GM21786 (cell line): ENCODE measurements around the gene ARFIP1.

Source experiments
- ATAC-seq: cut with Tn5 transposase; IDR thresholded peaks from one replicate; pipeline ENCODE4 v1.9.1; 2021; ENCODE audit not compliant: unreplicated experiment

Gene ARFIP1

GRCh38 chr4:152937336-152938236 lies 157.8 kb downstream of the ARFIP1 start:
- peak; percentile 40 for ATAC-seq

DNA sequence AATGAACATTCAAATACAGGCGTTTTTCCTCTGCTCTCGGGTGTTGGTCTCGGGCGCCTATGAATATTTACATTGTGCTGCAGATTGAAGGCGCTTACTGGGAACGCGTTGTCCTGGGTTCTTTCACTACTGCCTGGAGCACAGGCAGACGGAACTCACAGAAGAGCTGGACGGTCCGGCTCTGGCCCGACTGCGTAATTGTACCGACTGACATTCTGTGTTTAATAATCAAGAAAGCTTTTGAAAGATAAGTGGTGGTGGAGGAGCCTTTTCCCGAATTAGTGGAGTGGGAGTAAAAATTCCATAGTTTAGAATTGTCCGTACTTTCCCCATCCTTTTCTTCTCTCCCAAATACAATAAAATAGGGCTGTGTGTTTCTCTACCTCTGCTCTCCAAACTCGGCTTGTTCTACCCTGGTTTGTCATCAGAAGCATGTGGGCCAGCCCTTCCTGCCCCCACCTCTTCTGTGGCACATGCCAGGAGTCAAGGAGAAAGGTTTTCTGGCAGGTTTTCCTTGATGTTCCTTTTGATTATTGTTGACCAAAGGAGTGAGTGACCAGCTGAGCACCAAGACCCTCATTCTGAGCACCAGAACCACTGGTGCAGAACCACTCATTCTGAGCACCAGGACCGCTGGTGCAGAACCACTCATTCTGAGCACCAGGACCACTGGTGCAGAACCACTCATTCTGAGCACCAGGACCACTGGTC lies 158.6 kb downstream of the ARFIP1 start:
- ATAC-seq = no peak

DNA sequence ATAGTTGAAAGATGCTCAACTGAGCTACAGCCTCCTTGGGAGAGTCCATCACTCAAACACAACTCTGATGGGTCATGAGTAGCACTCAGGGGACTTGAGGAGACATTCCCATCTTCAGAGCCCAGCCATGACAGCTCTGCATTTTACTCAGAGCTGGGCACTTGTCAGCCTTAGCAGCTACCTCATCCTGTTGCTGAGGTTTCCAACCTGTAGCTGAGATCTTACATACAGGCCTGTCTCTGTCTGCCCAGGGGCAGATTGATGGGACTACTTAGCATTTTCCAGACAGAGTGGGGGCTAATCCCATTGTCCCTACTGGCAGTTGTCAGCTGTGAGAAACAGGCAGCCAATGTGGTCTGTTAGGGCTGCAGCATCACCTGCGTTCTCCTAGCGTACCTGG lies 159.9 kb downstream of the ARFIP1 start:
- ATAC-seq = no peak

DNA sequence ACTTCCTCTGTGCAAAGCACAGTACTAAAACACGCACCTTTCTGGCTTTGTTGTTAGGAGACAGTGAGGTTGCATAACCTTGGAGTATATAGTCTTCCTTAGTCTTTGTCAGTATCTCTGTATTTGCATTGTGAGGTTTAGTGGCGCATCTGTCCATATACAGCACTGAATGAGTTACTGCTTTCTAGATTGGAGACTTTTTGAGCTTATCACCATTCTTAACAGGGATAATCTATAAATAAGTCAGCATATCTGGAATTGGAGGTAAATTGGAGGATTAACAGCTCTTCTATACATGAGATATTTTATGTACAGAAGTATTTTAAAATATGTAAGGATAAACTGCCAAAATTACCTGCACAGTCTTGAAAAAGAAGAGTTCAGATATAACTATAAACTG lies 160.7 kb downstream of the ARFIP1 start:
- ATAC-seq = no peak

DNA sequence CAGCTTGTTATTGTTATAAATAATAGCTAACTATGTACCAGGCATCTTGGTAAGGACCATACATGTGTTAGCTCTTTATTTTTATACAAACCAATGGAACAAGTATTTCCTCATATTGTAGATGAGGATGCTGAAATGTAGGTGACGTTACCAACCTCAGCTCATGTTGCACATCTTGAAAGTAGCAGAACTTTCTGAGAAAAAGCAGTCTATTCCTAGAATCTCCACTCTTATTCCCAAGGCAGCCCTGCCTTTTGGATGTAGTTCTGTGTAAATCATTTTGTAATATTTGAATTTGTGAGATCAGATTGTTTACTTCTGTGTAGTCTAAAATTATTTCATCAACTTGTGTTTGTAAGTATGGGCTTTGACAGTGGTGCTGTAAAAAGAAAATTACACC lies 161.7 kb downstream of the ARFIP1 start:
- no peak for ATAC-seq

DNA sequence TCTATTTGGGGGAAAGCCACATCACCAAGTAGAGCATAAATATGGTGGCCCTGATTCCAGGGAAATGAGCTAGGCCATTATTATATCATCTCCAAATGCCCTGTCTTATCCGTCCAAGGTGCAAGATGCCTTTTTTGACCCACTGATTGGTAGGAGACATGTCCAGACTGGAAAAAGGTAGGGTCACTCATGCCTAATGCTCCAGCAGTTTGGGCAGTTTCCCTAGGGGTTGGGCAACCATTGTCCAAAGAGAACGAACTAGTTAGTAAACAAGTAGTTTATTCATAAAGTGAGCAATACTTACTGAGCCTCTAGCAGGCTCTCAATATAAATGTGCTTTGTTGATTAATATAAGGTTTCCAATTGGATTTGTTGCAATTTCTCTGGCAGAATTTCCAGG lies 162.6 kb downstream of the ARFIP1 start:
- no peak for ATAC-seq

DNA sequence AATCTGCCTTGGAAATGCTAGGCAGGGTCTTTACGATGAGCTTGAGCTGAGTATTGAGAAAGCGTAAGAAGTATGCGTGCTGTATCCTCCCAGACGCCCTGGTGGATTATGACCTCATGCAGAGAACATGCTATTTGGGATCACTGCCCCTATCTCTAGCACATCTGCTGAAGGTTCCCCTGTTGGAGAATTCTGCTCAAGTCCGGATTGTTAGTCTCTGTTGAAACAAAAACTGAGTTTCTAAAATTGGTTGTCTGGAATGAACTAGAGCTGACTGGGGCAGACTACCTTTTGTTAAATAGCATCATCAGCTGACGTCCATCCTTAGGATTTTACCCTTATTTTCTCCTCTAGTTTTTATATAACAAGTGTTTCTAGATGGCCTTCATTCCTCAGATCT lies 163.9 kb downstream of the ARFIP1 start:
- no peak for ATAC-seq

- ATAC-seq = no peak
Observed at GRCh38 chr4:152944666-152945320, 165.0 kb downstream of the ARFIP1 start.

DNA sequence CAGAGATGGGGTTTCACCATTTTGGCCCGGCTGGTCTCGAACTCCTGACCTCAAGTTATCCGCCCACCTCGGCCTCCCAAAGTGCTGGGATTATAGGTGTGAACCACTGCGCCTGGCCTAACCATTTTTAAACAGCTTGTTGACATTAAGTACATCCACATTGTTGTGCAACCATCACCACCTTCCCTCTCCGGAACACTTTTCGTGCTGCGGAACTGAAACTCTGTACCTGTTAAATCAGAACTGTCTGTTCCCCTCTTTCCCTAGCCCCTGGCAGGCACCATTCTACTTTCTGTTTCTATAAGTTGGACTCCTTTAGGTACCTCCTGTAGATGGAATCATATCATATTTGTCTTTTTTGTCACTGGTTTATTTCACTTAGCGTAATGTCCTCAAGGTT lies 165.9 kb downstream of the ARFIP1 start:
- no peak for ATAC-seq

DNA sequence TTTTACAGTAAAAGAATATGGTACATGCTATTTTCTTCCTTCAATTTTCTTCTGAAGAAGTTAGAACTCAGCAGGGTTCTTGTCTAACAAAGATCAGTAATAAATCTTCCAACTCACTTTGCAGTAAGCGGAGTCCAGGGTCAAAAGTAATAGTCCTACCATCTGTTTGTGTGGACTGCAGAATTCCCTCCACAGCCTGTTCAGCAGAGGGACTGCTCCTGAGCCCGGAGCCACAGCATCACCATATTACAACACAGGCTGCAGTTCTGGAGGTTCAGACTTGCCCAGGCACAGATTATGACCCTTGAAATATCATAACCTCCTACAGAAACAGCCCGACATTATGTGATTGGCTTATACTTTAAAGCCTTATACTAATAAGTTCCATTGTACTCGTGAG lies 166.7 kb downstream of the ARFIP1 start:
- no peak for ATAC-seq

DNA sequence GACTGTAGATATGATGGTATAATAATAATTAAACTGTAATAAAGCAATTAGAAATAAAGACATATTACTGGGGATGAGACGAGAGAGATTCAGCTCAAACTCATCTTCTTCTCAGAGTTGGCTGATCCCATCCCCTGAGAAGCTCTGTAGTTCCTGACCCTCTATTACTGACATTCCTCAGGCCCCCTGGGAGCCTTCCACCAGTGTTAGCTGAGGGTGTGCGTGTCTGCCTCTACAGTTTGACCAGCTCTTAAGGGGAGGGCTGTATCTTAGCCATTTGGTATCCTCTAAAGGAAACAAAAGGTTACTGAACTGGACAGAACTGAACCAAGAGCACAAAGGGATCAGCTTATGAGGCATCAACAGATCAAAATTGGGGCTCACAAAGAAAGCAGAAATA lies 167.6 kb downstream of the ARFIP1 start:
- no peak for ATAC-seq

GRCh38 chr4:152949930-152950329 lies 170.2 kb downstream of the ARFIP1 start:
- no peak for ATAC-seq

DNA sequence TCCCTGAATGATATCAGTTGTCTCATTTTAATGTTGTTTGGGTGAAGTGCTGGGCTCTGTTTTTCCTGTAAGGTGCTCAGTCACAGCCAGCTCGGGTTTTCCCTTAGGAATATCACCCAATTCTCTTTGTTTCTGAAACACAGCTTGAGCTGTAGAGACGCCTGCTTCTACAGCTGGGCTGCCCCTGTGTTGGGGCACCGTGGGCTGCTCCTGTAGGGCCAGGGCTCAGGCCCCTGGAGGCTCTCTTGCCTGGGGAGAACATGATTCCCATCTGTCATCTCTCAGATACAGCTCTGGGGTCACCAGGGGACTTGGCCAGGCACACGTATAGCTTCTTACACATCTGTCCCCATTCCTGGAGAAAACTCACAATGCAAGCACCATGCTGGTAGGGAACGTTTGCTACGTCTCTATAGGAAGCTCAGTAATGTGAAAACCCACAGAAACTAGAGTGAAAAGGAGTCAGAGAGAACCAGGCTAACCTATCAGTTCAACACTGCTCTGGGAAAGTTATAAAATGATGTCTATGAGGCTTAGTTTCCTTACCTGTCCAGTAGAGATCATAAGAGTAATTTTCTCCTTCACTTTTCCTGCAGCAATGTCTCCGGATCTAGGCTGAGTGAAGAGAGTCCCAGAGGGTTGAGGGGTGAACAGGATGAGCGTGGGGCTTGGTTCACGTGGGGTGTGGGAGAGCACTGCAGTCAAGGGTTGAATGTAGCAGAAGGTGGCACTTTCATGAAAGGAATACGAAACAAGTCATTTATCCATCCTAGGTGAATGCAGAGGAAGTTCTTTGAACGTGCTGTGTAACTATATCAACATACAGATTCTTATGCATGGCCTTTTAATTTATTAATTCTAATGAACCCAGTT lies 170.9 kb downstream of the ARFIP1 start:
- no peak for ATAC-seq

GRCh38 chr4:152951348-152951747 lies 171.6 kb downstream of the ARFIP1 start:
- no peak for ATAC-seq

DNA sequence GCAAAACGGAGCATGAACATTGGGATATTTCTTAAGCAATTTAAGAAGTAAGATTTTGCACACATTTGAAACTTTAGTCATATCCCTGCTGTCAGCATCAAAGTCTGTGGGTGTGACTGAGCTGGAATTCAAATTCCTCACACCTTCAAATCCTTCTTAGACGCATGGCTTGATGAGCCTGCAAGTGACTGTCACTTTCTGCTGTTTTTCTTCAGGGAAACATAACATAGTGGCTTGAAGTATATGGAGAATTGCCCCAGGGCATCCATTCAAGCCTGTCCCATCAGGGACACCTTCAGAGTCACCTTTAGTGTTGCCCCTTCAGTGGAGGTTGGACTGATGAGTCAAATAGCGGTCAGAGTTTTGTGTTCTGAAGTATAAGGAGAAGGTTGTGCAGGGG lies 173.8 kb downstream of the ARFIP1 start:
- ATAC-seq = no peak

DNA sequence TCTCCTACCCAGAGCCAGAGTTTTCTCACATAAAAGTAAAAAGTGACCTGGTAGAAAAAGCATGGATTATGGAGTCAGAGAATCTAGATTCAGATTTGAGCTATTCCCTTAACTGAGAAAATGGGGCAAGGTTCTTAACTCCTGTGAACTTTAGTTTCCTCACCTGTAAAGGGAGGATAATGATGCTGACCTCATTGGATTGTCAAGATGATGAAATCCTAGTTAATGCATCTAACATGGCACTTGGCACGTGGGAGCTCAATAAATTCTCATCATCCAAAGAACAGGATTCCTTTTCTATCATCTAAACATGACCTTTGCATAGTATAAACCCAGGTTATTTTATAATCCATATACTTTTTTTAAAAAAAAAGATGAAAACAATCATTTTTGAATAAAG lies 175.0 kb downstream of the ARFIP1 start:
- no peak for ATAC-seq

DNA sequence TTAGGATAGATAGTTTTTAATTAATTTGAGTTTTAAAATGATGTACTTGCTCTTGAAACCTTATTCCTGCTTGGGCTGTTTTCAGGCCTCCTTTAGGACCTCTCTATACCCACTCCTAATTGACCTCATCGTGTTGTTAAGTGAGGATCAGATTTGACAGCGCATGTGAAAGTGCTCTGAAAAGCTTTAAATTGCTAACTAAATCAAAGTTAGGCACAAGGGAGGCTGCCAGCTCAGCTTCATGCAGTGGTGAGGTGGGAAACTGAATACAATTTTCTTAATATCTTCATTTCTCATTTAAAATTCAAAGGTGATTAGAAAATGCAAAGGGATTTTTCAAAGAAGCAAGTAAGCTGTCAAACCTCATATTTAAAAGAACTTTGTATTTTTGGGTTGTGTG lies 176.4 kb downstream of the ARFIP1 start:
- ATAC-seq = no peak

- no peak for ATAC-seq
Observed at GRCh38 chr4:152956650-152957436, 177.1 kb downstream of the ARFIP1 start.

DNA sequence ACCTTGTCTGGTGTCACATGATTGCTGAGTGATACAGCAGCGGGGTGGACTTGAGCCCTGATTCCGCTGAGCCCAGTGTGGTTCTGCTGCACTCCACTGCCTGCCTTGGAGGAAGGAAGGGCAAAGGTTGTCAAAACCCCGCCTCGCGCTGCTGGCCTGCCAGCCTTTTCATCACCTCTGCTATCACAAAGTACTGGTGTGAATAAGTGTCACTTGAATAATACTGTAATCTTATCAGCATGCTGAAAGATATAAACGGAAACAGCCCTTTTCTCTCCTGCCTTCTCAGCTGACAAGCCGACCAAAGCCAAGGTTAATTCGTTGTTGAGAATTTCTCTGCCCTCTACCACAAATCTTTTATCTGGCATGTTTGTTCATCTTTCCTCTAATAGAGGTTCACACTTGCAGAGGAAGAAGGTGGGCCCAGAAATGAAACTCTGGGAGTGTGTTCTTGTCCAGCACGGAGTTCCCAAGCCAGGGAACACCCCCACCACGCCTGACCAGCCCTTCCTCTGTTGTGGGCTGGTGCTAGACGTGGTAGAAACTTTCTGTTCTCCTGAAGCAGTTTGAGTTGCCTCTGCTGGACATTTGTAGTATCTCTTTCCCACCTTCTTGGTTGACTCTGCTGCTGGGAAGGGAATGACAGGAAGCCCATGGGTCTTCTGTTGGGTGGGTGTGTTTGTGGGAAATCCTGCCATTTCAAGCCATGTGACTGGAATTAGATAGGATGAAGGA lies 177.8 kb downstream of the ARFIP1 start:
- ATAC-seq = no peak
